ENCODE data around the gene DENND4A.
"Not testable (repeated sequence)": the region's sequence is repeated elsewhere in the genome, so short reads cannot be mapped to it uniquely, and the experiment has no call there.

The DENND4A gene

DNA sequence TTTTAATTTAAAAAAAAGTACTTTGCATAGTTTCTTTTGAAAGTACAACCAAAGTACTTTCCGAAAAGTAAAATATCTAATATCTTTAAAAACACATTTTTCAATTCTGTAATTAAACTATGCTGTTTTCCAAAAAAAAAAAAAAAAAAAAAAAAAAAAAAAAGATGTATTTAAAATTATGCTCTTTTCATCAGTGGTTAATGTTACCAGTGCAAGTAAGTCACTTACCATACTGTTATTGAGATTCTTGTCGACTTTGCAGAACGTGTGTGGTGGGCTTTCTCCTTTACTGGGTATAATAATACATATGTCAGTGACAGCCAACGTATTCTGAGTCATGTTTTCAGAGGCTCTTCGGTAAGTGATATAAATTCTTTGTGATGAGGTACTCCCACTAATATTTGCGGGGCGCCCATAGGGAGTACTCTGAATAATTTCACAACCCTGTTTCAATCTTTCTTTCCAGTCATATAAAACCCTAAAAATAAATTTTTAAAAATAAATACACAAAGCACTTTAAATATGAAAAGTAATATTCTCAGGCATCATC lies 39.9 kb downstream of the DENND4A start:
- no peak for DNase-seq

DNA sequence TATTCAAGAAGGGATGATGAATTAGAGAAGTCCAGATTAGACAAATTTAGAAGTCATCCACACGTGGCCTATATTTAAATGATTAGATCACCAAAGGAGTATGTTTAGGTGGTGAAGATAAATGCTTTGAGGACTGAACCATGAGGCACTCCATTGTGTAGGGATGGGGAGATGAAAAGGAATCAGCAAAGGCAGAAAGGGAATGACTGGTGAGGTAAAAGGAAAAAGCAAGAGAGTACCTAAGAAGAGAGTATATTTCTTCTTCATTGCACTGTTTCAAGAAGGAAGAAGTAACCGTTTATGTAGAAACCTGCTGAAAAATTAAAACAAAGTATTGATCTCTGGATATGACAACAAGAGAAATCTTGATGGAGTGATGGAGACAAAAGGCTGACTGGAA lies 40.7 kb downstream of the DENND4A start:
- no peak for DNase-seq

GRCh38 chr15:65747265-65747664 lies 44.8 kb downstream of the DENND4A start:
- DNase-seq: no peak

DNA sequence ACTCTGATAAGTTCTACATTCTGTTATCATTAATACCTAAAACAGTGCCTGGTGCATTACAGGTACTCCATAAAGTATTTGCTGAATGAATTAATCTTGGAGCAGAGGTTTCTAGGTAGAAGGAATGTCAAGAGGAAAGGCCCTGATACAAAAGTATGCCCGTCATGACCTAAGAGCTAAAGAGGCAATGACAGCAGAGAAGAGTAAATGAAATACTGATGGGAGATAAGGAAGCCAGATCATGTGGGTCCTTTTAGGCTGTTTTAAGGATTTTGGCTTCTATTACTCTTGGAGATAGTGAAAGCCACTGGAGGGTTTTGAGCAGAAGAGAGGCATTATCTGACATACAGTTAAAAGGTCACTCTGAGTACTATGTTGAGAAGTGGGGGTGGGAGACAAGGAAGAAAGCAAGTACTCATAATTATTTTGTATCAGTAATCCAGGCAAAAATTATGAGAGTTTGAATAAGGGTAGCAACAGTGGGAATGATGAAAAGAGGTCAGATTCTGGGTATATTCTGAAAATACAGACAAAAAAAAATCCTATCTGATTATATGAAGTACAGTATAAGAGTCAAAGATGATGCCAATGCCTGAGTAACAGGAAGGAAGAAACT lies 48.3 kb downstream of the DENND4A start:
- no peak for DNase-seq

DNA sequence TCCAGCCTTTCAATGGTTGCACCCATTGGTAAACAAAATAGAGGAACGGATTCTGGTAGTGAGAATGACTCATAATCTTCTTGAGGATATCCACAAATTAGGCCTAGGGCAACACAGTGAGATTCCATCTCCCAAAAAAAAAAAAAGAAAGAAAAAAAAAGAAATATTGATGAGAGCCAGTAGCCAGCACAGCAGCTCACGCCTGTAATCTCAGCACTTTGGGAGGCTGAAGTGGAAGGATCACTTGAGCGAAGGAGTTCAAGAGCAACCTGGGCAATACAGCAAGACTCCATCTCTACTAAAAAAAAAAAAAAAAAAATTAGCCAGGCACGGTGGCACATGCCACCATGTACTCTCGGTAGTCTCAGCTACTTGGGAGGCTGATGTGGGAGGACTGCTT lies 51.9 kb downstream of the DENND4A start:
- DNase-seq: no peak

- no peak for DNase-seq
Observed at GRCh38 chr15:65738649-65739048, 53.4 kb downstream of the DENND4A start.

- DNase-seq: not testable (repeated sequence)
Observed at GRCh38 chr15:65733599-65733998, 58.5 kb downstream of the DENND4A start.

DNA sequence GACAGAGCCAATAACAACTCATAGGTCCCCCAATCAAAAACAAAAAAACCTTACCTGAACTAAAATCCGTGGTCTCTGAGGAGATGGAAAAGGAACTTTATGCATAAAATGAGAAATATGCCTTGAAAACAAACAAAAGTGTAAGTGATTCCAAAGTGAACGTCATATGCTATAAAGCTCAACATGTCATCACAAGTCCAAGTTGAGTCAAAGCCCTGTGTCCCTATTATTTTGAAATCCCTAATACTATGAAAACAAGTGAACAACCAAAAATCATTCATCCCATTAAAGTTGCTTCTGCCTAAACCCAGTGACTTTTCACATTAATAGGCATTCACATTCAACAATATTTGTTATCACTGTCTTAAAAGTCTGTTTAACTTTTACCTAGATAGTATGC lies 59.4 kb downstream of the DENND4A start:
- no peak for DNase-seq

- no peak for DNase-seq
Observed at GRCh38 chr15:65731926-65732325, 60.2 kb downstream of the DENND4A start.

DNA sequence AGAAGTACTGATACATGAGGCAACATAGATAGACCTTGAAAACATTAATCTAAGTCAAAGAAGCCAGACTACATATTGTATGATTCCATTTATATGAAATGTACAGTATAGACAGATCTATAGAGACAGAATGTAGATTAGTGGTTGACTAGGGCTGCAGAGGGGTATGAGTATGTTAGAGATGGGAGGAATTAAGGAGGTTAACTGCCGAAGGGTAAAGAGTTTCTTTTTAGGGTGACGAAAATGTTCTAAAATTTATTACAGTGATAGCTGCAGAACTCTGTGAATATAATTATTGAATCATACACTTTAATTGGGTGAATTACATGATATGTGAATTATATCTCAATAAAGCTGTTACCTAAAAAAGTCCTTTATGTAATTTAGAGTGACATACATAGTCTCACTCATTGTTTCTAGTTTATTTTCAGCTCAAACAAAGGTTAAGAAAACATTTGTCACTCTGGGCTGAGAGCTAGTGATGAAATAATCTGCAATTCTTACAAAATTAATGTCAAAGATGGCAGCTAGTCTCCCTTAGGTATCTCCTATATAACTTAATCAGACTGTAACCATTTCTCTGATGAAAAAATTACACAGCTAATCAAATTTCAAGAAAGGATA lies 61.4 kb downstream of the DENND4A start:
- DNase-seq: peak in 1 of 2 experiments; percentile 25

- DNase-seq: no peak
Observed at GRCh38 chr15:65724464-65725215, 67.5 kb downstream of the DENND4A start.

GRCh38 chr15:65723876-65724275 lies 68.2 kb downstream of the DENND4A start:
- DNase-seq: no peak

DNA sequence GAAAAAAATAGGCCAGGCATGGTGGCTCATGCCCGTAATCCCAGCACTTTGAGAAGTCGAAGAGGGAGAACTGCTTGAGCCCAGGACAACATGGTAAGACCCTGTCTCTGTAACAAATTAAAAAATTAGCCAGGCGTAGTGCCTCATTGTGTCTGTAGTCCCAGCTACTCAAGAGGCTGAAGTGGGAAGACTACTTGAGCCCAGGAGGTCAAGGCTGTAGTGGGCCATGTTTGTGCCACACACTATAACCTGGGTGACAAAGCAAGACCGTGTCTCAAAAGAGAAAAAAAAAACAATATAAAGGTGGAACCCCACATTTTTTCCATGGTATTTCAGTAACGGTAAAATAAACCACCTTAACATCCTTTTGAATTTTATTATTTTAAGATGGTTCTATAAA lies 69.9 kb downstream of the DENND4A start:
- no peak for DNase-seq

- no peak for DNase-seq
Observed at GRCh38 chr15:65712415-65712814, 79.7 kb downstream of the DENND4A start.

GRCh38 chr15:65695081-65695480 lies 97.0 kb downstream of the DENND4A start:
- DNase-seq: no peak

- no peak for DNase-seq
Observed at GRCh38 chr15:65690778-65691177, 101.3 kb downstream of the DENND4A start.

- DNase-seq: no peak
Observed at GRCh38 chr15:65690173-65690572, 101.9 kb downstream of the DENND4A start.

- DNase-seq: no peak
Observed at GRCh38 chr15:65688462-65688861, 103.6 kb downstream of the DENND4A start.

GRCh38 chr15:65682404-65682911 lies 109.6 kb downstream of the DENND4A start:
- no peak for DNase-seq

DNA sequence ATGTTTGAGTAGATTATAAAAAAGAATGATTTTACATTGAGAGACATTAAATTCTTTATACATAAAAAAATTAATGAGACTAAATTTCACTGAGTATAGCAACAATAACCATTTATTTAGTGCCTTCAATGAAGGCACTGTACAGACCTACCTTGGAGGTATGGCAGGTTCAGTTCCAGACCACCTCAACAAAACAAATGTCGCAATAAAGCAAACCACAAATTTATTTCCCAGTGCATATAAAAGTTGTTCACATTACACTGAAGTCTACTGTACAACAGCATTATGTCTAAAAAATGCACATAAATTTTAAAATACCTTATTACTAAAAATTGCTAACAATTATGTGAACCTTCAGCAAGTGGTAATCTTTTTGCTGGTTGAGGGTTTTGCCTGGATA lies 111.5 kb downstream of the DENND4A start:
- DNase-seq: no peak

GRCh38 chr15:65676123-65676522 lies 116.0 kb downstream of the DENND4A start:
- no peak for DNase-seq

DNA sequence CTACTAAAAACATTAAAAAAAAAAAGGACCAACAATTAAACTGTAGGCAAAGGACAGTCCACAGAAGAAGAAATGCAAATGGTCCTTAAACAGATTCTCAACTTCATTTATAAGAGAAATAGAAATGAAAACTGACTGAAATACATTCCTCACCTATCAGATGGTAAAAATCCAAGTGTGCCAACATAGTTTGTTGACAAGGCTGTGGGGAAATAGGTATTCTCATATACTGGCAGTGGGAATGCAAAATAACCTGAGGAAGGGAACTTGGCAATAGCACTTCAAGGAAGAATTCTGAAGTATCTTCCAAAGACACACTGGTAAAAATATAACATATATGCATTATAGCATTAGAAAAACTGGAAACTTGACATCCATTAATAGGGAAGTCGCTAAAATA lies 116.5 kb downstream of the DENND4A start:
- no peak for DNase-seq

DNA sequence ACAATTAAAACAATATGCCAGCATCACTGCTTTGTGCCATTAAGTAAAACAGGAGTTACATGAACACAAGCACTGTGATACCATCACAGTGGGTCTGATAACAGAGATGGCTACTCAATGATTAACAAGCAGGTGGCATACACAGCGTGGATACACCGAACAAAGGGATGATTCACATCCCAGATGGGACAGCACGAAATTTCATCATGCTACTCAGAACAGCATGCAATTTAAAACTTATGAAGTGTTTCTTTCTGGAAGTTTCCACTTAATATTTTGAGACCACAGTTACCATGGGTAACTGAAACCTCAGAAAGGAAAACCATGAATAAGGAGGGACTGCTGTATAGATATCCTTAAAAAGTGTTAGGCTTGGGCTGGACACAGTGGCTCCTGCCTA lies 125.8 kb downstream of the DENND4A start:
- DNase-seq: no peak

DNA sequence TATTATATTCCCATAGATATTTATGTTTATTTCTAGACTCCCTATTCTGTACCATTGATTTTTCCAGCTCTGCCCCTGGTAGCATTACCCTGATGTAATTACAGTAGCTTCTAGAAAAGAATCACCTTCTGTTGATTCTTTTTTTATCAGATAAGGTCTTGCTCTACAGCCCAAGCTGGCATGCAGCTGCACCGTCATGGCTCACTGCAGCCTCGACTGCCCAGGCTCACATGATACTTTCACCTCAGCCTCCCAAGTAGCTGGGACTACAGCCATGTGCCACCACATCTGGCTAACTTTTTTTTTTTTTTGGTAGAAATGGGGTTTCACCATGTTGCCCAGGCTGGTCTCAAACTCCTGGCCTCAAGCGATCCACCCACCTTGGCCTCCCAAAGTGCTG lies 128.6 kb downstream of the DENND4A start:
- no peak for DNase-seq

Measured in NCI-H1930 (cell line).